ENCODE data around the gene DCLRE1A.
"Not testable (repeated sequence)": the region's sequence is repeated elsewhere in the genome, so short reads cannot be mapped to it uniquely, and the experiment has no call there.

The DCLRE1A gene

GRCh38 chr10:113820507-113820906 is 33.4 kb downstream of the DCLRE1A start:
- Histone ChIP-seq H3K79me2 (ENCODE audit: insufficient read depth, low read length) (no peaks in the 10 kb centered on the region), H3K27me3 (ENCODE audit: insufficient read depth, low read length, poor library complexity, severe bottlenecking) (no peaks in the 10 kb centered on the region), H3K36me3 (ENCODE audit: insufficient read depth, low read length) (no peaks in the 10 kb centered on the region), H3F3A (ENCODE audit: low read depth) (no peaks in the 10 kb centered on the region), H3K9ac (ENCODE audit: low read depth, low read length, poor library complexity, severe bottlenecking) (no peak overlapping the region), H3K4me2 (ENCODE audit: low read depth, low read length, poor library complexity, severe bottlenecking) (no peak overlapping the region), H3K9me2 (replicated peaks; ENCODE audit: low read depth, low read length) (no peaks in the 10 kb centered on the region), H3K4me3 (ENCODE audit: low read length, poor library complexity, severe bottlenecking) (no peak overlapping the region), H3K4me1 (ENCODE audit: insufficient read depth, low read length, poor library complexity, severe bottlenecking) (peaks cover 9% of the 10 kb centered on the region), H3K9me3 (ENCODE audit: insufficient read depth, low read depth, low read length) (no peaks in the 10 kb centered on the region), H4K20me1 (ENCODE audit: insufficient read depth, low read length, poor library complexity, severe bottlenecking) (no peaks in the 10 kb centered on the region), H2AFZ (ENCODE audit: low read length) (no peak overlapping the region)
- TF ChIP-seq CTCF (conservative IDR thresholded peaks at IDR 0.05; ENCODE audit: low read length), result peak; percentile 82
- TF ChIP-seq EZH2phosphoT487 (IDR thresholded peaks at IDR 0.05; ENCODE audit: borderline replicate concordance), result no peak

- Histone ChIP-seq H3K36me3 (ENCODE audit: insufficient read depth, low read length) (no peaks in the 10 kb centered on the region), H3K9me2 (replicated peaks; ENCODE audit: low read depth, low read length) (no peaks in the 10 kb centered on the region), H3K4me3 (ENCODE audit: low read length, poor library complexity, severe bottlenecking) (no peak overlapping the region), H3K4me1 (ENCODE audit: insufficient read depth, low read length, poor library complexity, severe bottlenecking) (peaks cover 9% of the 10 kb centered on the region), H3K27me3 (ENCODE audit: insufficient read depth, low read length, poor library complexity, severe bottlenecking) (no peaks in the 10 kb centered on the region), H3K4me2 (ENCODE audit: low read depth, low read length, poor library complexity, severe bottlenecking) (no peak overlapping the region), H2AFZ (ENCODE audit: low read length) (no peak overlapping the region), H3F3A (ENCODE audit: low read depth) (no peaks in the 10 kb centered on the region), H3K9me3 (ENCODE audit: insufficient read depth, low read depth, low read length) (no peaks in the 10 kb centered on the region), H3K9ac (ENCODE audit: low read depth, low read length, poor library complexity, severe bottlenecking) (no peak overlapping the region), H3K79me2 (ENCODE audit: insufficient read depth, low read length) (no peaks in the 10 kb centered on the region), H4K20me1 (ENCODE audit: insufficient read depth, low read length, poor library complexity, severe bottlenecking) (no peaks in the 10 kb centered on the region)
- TF ChIP-seq CTCF (conservative IDR thresholded peaks at IDR 0.05; ENCODE audit: low read length) (no peak), EZH2phosphoT487 (IDR thresholded peaks at IDR 0.05; ENCODE audit: borderline replicate concordance) (no peak)
Observed at GRCh38 chr10:113819989-113820388, 33.9 kb downstream of the DCLRE1A start.

- H3K36me3 ChIP-seq (ENCODE audit: insufficient read depth, low read length); H4K20me1 ChIP-seq (ENCODE audit: insufficient read depth, low read length, poor library complexity, severe bottlenecking); H3K9me3 ChIP-seq (ENCODE audit: insufficient read depth, low read depth, low read length); H3K4me3 ChIP-seq (ENCODE audit: low read length, poor library complexity, severe bottlenecking); H3F3A ChIP-seq (ENCODE audit: low read depth); H3K9ac ChIP-seq (ENCODE audit: low read depth, low read length, poor library complexity, severe bottlenecking); H3K9me2 ChIP-seq (replicated peaks; ENCODE audit: low read depth, low read length); H3K4me2 ChIP-seq (ENCODE audit: low read depth, low read length, poor library complexity, severe bottlenecking); H3K27me3 ChIP-seq (ENCODE audit: insufficient read depth, low read length, poor library complexity, severe bottlenecking); H3K4me1 ChIP-seq (ENCODE audit: insufficient read depth, low read length, poor library complexity, severe bottlenecking); H3K79me2 ChIP-seq (ENCODE audit: insufficient read depth, low read length); H2AFZ ChIP-seq (ENCODE audit: low read length): not testable (repeated sequence)
Observed at GRCh38 chr10:113814700-113815099, 39.2 kb downstream of the DCLRE1A start.

- H3K36me3 ChIP-seq (ENCODE audit: insufficient read depth, low read length), result no peaks in the 10 kb centered on the region
- H3K9me3 ChIP-seq (ENCODE audit: insufficient read depth, low read depth, low read length), result no peaks in the 10 kb centered on the region
- no peak overlapping the region for H3K4me2 ChIP-seq (ENCODE audit: low read depth, low read length, poor library complexity, severe bottlenecking)
- H3K9ac ChIP-seq (ENCODE audit: low read depth, low read length, poor library complexity, severe bottlenecking), result no peak overlapping the region
- no peaks in the 10 kb centered on the region for H3K27me3 ChIP-seq (ENCODE audit: insufficient read depth, low read length, poor library complexity, severe bottlenecking)
- no peak for TF ChIP-seq EZH2phosphoT487 (IDR thresholded peaks at IDR 0.05; ENCODE audit: borderline replicate concordance)
- no peak for TF ChIP-seq CTCF (conservative IDR thresholded peaks at IDR 0.05; ENCODE audit: low read length)
- no peaks in the 10 kb centered on the region for H4K20me1 ChIP-seq (ENCODE audit: insufficient read depth, low read length, poor library complexity, severe bottlenecking)
- no peaks in the 10 kb centered on the region for H3K9me2 ChIP-seq (replicated peaks; ENCODE audit: low read depth, low read length)
- no peak overlapping the region for H3K4me3 ChIP-seq (ENCODE audit: low read length, poor library complexity, severe bottlenecking)
- no peaks in the 10 kb centered on the region for H3F3A ChIP-seq (ENCODE audit: low read depth)
- H2AFZ ChIP-seq (ENCODE audit: low read length), result peak overlapping the region; percentile 45; the same call in 1 of the 2 replicates
- no peaks in the 10 kb centered on the region for H3K79me2 ChIP-seq (ENCODE audit: insufficient read depth, low read length)
- H3K4me1 ChIP-seq (ENCODE audit: insufficient read depth, low read length, poor library complexity, severe bottlenecking), result no peaks in the 10 kb centered on the region
Observed at GRCh38 chr10:113808168-113808567, 45.7 kb downstream of the DCLRE1A start.
